ENCODE measurements around the gene CRIP2.

DNA sequence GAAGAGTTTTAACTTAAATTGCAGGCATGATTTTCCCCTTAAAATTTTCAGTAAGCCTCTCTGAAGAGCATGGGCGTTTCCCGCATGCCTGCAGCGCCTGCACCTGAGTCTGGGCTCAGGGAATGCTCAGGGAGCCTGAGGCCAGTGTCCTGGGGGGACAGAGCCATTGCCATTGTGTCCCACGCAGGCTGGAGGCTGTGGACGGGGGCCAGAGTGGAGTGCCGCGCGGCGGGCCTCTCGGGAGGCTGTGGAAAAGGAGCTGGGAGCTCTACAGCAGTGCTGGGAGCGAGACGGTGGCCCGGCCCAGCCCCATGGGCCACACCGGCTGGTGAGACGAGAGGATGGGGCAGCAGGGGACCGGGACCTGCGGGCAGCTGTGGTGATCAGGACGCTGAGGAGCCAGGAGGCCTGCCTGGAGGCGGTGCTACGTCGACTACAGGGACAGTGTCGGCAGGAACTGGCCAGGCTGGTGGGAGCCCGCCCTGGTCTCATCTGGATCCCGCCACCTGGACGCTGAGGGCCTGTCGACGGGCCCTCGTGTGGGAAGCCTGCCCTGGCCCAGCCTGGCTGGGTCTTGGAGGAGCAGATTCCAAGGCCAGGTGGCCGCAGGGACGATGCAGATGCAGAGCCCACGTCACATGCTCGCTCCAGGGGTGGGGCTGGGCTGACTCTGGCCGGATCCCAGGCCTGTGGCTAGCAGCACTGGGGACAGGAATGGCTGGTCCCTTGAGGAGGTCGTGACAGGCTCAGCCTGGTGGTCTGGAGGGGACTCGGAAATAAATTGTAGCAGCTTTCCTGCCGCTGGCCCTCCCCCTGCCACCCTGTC is 24.0 kb downstream of the CRIP2 start:
- TF ChIP-seq CTCF (IDR thresholded peaks at IDR 0.05) (no peak), POLR2A (IDR thresholded peaks at IDR 0.05) (no peak)
